GM12872 (cell line): ENCODE measurements around the gene KIAA1671.

ENCODE experiments used
- TF ChIP-seq, protein P1 (sequence below): IDR thresholded peaks from 3 replicates; pipeline ENCODE4 v1.5.1; 2011; ENCODE audit warnings: low read depth, mild to moderate bottlenecking, low read length, moderate library complexity; ENCODE audit not compliant: insufficient read depth

KIAA1671 gene

DNA sequence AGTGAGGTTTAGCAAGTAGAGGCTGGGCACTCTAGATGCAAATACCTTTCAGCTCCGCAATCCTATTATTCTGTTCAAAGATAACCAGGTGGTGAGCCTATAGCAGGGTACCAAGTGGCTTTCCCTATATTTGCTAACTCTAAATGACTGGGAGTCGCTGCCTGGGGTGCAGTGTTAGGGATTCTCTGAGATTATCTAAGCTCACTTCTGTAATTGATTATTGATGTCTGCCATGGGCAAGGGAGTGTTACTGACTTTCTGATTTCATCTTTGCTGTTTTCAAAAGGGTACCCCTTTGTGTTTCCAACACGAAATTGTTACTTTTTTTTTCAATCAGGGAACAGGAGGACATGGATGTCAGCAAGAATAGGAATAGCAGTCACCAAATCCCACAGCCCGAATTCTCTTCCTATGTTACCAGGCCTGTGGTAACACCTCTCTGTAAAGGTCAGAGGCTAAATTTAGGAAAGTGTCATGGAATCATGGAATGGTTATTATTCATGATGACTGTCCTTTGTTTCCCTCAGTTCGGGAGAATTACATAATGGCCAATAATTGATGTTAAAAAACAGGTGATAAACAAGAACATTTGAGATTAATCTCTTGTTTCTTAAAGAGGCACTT is 184.5 kb downstream of the KIAA1671 start:
- TF ChIP-seq, protein P1, sequence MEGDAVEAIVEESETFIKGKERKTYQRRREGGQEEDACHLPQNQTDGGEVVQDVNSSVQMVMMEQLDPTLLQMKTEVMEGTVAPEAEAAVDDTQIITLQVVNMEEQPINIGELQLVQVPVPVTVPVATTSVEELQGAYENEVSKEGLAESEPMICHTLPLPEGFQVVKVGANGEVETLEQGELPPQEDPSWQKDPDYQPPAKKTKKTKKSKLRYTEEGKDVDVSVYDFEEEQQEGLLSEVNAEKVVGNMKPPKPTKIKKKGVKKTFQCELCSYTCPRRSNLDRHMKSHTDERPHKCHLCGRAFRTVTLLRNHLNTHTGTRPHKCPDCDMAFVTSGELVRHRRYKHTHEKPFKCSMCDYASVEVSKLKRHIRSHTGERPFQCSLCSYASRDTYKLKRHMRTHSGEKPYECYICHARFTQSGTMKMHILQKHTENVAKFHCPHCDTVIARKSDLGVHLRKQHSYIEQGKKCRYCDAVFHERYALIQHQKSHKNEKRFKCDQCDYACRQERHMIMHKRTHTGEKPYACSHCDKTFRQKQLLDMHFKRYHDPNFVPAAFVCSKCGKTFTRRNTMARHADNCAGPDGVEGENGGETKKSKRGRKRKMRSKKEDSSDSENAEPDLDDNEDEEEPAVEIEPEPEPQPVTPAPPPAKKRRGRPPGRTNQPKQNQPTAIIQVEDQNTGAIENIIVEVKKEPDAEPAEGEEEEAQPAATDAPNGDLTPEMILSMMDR, result no peak

DNA sequence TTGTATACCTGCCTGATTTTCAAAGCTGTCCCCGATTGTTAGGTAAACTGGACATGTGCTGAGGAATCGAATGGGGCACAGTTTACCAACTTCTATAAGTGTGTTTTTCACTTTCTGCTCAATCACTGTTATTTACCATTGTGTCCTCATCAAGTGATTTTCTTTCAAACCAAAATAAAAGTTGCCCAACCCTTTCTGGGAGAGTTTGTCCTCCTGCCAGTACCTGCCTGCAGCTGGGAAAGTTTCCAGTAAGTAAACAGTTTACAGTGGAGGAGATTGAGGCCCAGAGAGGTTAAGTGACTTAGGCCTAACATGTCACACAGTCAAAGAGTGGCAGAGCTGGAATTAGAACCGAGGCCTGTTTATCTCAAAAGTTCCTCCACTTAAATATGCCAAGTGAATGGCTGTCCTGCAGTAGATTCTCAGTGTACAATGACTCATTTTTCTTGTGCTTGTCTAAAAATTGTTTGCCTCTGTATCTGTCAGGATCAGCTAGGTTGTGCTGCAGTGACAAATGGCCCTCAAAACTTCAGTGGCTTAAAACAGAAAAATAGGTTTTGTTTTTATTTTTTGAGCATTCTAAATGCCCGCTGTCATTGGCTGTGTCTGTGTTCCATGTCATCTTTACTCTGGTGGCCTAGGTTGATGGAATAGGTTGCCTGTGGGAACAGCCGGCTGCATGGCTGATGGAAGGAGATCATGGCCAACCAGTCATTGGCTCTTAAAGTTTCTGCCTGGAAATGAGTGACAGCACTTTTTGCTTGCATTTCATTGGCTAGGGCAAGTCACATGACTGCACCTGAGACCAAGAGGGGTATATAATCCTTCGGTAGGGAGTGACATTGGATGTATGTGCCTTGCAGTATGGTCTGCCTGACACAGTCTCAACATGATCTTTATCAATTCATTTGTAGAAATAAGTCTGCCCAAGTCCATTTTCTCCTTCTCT is 185.3 kb downstream of the KIAA1671 start:
- TF ChIP-seq, protein P1, result no peak

DNA sequence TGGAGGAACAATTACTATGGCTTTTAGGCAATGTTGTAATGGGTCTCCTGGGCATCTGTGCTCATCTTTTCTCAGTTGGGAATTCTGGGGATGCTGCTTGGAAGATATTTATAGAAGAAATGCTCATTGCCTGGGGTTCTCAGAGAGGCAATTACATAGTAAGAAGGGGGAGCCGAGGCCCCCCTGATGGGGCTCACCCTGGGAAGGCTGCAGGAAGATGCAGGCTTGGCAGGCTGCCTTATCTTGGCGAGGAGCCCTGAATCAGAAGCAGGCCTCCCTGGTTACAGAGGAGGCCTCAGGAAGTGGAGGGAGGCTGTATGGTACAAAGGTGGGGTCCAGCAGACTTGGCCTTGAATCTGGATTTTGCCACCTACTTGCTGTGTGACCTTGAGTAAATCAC is 186.5 kb downstream of the KIAA1671 start:
- TF ChIP-seq, protein P1, result no peak

DNA sequence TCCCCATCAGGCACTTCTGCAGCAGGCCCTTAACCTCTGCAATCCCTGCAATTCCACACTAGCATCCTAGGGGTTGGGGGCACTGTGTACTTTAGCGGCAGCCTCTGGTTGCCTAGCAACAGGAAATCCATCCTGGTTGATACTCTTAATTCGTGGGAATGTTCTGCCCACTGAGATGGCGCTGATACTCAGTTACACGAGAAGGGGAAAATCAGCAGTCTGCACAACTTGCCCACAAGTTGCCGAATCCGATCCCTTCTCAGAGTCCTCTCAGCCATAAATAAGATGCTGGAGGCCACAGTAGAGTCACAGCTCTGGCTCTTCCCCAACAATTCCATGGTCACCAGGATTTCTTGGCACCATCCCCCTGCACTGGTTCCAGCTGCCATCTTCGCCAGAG is 189.6 kb downstream of the KIAA1671 start:
- TF ChIP-seq, protein P1, result no peak

DNA sequence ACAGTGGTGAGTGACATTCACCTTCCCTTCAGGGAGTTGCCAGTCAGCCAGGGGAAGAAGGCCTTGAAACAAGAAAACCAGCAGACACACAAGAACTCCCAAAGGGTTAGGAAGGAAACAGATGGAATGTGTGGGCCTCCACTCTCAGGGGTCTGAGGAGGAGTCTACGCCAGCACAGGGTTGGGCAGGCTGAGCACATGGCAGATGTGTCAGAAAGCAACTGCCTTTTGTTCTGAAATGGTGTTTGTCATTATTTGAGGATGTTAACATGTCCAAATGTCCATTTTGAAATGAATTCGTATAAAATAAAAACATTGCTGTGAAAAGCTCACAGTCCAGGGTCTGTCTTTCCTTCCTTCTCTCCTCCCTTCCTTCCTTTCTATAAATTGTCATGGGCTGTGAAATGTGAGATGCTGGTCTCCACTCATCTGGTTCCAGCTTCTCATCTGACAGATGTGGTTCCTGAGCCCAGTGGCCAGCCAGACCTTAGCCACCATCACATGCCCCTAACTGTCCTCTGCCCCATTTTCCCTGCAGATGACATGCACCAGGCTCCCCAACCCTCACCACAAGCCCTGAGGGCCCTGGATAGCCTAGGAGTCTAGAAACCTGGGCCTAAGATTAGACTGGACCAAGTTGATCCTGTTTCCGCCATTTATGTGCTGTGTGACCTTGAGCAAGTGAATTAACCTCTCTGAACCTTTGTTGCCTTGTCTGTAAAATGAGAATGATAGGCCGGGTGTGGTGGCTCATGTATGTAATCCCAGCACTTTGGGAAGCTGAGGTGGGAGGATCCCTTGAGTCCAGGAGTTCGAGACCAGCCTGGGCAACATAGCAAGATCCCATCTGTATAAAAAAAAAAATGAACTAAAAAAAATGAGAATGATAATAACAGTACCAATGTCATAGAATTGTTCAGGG is 190.9 kb downstream of the KIAA1671 start:
- TF ChIP-seq, protein P1, result no peak

DNA sequence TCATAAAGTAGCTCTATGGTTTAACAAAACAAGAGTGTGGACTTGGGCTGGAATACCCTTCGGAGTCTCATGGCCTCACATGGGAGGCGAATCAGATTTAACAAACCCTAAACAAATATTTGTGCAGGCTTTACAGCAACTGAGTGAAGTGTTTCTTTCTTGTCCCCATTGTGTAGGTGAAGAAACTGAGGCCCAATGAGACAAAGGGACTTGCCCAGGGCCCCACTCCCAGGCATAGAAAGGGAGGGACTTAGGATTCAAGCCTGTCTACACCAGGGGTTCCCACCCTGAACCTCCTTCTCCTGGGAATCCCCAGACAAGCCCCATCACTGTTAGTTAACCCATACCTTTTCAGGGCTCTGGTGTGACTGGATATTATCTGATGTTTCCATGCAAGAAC is 192.0 kb downstream of the KIAA1671 start:
- TF ChIP-seq, protein P1, result no peak

DNA sequence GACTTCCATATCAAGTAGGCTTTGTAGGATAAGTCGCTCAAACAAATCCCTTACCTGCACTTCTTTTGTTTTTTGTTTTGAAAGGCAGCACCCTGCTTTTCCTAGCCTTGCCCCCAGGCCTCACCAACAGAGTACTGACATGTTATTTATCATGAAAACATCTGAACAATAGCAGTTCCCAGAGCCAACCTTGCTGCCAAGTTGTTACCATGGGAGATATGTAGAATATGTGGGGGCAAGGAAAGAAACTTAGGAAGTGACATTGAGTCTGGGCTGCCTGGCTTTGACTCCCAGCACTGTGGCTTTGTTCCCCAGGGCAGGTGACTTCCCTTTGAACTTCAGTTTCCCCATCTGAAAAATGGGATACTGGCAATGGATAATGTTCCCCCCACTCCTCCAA is 193.8 kb downstream of the KIAA1671 start:
- TF ChIP-seq, protein P1, result no peak
